GM13977 (cell line): ENCODE measurements around the gene SLC35E1.

ENCODE experiments used
- DNase-seq: peaks from one replicate; pipeline ENCODE4 v3.0.0; 2012; ENCODE audit warnings: low spot score
- CTCF ChIP-seq: IDR thresholded peaks from 2 replicates; pipeline ENCODE4 v1.5.1; 2012; ENCODE audit warnings: mild to moderate bottlenecking, control low read depth; ENCODE audit not compliant: insufficient read depth; ENCODE audit errors: extremely low read depth, missing control alignments
- in situ Hi-C: fragments of 300-500 bp; cut with MboI; formaldehyde crosslinking; loops from one replicate; pipeline ENCODE4 v1.12.0; 2022; ENCODE audit warnings: low sequenced_read_pairs, low pct_unique_long_range_greater_than_20kb, mixed read lengths, inconsistent platforms; ENCODE audit not compliant: unreplicated experiment

Gene SLC35E1

DNA sequence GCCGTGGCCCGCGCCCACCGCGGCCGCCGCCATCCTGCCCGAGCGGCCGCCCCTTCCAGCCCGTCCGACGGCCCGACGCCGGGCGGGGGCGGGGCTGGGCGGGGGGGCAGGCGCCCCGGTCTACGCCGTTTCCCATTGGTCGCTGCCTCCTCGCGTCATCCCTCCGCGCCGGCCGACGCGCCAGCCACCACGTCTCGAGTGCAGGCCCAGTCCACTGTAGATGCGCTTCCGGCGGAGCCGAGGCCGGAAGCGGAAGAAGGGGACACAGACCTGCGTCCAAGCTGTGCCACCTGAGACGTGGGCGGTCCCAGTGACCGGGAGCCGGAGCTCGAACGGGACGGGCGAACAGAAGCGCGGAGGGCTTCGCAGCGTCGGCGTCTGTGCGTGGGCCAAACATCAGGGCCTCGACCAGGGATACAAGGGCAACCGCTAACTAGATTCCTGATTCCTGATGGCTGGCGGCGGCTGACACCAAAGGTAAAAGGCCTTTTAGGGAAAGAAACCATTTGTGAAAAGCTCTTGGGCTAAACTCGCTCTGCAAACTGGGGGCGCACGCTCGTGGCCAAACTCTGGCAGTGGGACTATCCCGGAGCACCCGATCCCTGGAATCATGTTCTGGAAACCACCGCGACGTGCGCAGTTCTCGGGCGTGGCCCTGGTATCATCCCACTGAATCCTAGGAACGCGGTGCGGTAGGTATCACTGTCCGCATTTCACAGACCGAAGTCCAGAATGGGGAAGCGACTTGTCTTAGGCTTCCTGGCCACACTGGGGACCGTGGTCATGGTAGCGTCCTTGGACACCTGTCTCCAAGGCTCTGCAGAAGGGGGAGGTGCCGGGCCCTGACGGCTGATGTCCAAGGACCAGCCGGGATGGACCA is at the start of gene SLC35E1:
TSS of gene SLC35E1 (minus strand) at position 84 of the 880 bp plus-strand sequence. CDS start at position 33, 51 bp downstream.
- in situ Hi-C loops: no loop called here
- no peak for TF ChIP-seq CTCF

DNA sequence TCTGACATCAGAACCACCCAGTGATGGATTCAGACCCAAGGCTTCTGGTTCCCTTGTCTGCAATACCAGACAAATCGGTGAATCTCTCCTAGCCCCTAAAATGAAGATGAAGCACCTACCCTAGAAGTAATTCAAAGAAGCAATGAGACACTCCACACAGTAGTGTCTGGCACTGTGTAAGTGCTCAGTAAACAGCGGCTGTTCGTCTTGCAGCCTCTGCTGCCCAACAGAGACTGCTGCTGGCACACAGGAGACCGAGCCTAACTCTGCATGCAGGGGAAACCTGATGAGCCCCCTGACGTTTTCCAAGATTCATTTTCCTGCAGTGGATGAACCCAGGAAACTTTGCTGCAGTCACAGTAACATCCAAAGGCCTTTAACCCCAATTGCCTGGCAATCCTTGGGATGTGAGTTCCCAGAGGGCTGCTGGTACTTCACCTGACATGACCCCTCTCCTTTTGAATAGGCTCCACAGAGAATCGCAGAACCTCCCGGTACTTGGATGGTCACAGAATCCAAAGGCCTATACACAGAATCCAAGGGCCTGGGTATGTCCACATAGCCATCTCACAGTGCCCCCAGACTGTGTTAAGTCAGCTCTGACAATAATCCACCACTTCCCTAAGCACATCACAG is 49.1 kb upstream of the SLC35E1 start:
- no peak for TF ChIP-seq CTCF
- no peak for DNase-seq
- in situ Hi-C loops: no loop called here

More for the DNA sequence above, at the start of gene SLC35E1:
- peak; percentile 100 for DNase-seq

- DNase-seq: no peak
- in situ Hi-C loops: no loop called here
- TF ChIP-seq CTCF: no peak
Measured at GRCh38 chr19:16620584-16620983, 48.4 kb upstream of the SLC35E1 start.

DNA sequence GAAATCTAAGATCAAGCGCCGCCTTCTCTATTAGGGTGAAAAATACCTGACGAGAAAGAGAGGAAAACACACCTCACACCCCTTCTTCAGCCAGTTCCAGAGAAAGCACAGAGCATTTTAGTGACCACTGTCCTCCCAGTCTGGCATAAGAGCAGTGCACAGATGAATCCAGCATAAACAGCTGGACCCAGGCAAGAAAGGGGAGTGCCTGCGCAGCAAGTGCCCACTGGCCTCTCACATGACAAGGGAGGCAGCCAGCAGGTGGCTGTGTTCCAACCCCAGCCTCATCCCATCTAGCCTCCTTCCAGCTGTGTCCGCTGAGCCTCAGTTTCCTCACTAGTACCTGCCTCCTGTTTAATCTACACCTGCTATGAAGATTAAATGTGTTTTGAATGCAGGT is 47.8 kb upstream of the SLC35E1 start:
- no peak for TF ChIP-seq CTCF
- DNase-seq: no peak
- in situ Hi-C loops: no loop called here

DNA sequence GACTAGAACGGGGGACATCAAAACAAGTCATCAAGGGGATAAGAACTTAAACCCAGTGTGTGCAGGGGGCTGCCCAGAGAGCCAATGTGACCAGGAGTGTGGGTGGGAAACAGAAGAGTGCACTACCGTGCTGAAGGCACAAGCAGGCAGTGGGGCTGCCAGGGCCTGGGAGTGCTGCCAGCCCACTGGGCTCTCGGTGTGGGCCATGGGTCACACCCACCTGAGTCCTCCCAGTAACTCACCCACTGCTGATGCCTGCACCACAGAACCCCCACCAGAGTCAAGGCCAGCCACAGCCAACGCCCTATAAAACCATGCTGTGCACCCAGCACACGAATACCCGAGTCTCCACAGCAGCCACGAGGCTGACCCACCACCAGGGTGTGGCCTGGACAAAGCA is 47.2 kb upstream of the SLC35E1 start:
- TF ChIP-seq CTCF: no peak
- no peak for DNase-seq
- in situ Hi-C loops: no loop called here

GRCh38 chr19:16618248-16618647 is 46.0 kb upstream of the SLC35E1 start:
- no peak for TF ChIP-seq CTCF
- DNase-seq: no peak
- in situ Hi-C loops: no loop called here
